ENCODE results near the gene DDAH1. TPM values are rescaled to one million over a fixed set of nuclear protein-coding genes. Genes with fewer than 3 reads are reported as not detected.

DDAH1 gene
- total and polyA plus RNA-seq, 2 of the 8 experiments (the other 6 are each of a cell fraction or from before 2014, with no cell fraction given) = 22.8 to 54.5 TPM

- 95% methylated on average over 3 of the region's 3 CpGs; no CpG with 5 or more reads in 1 of the 2 experiments for WGBS, 2 experiments (ENCODE audit: extremely low coverage in 1 of 2, insufficient coverage in 1 of 2, insufficient read length in 1 of 2, insufficient replicate concordance in 2 of 2, low coverage in 1 of 2, low lambda C conversion rate in 2 of 2, missing lambda C conversion rate in 1 of 2)
- Histone ChIP-seq H3K4me2 (ENCODE audit: insufficient read depth in 1 of 2, low read depth in 2 of 2, low read length in 2 of 2) (no peak overlapping the region), H4K8ac (ENCODE audit: extremely low read depth, insufficient read depth, low read length) (no peak overlapping the region), H4K5ac (ENCODE audit: insufficient read length, low read depth, low read length) (no peak overlapping the region), H3K9me3 (ENCODE audit: insufficient read depth in 2 of 2, low read depth in 1 of 2, low read length in 1 of 2) (no peaks in the 10 kb centered on the region), H2BK12ac (ENCODE audit: low read depth, low read length) (no peak overlapping the region), H3K14ac (ENCODE audit: insufficient read length) (no peak overlapping the region), H3K79me1 (ENCODE audit: low read depth, low read length) (no peaks in the 10 kb centered on the region), H3K79me2 (ENCODE audit: control insufficient read depth in 1 of 2, insufficient read depth in 2 of 2, low read length in 2 of 2) (peaks cover 0 to 1% of the 10 kb centered on the region in 2 experiments; a peak in 1 of 4 replicates), H2AK5ac (ENCODE audit: low read depth, low read length) (no peak overlapping the region), H3K27ac (ENCODE audit: low read depth, low read length) (no peak overlapping the region), H2BK20ac (ENCODE audit: low read length) (no peak overlapping the region), H3K23ac (ENCODE audit: insufficient read length) (no peak overlapping the region), H4K91ac (replicated peaks; ENCODE audit: insufficient read length, low read length) (no peak overlapping the region), H2BK15ac (ENCODE audit: low read length) (no peak overlapping the region), H3K18ac (ENCODE audit: extremely low read depth, low read length) (no peak overlapping the region), H3K27me3 (replicated peaks in 1 of 4; ENCODE audit: control insufficient read depth in 3 of 4, extremely low read depth in 1 of 4, insufficient read depth in 3 of 4, low read length in 3 of 4) (peaks cover 0 to 23% (median 16%) of the 10 kb centered on the region in 4 experiments; a peak in 6 of 7 replicates), H2AFZ (ENCODE audit: low read length) (no peak overlapping the region), H3K9ac (replicated peaks in 1 of 4; ENCODE audit: extremely low read depth in 1 of 4, low read depth in 3 of 4, low read length in 3 of 4) (no peak overlapping the region), H3K4ac (replicated peaks; ENCODE audit: insufficient read length, low read depth, low read length) (no peak overlapping the region), H2BK120ac (replicated peaks; ENCODE audit: low read depth, low read length) (no peak overlapping the region), H2BK5ac (ENCODE audit: low read depth, low read length) (no peak overlapping the region), H3K23me2 (ENCODE audit: low read depth, low read length) (peaks cover 13% of the 10 kb centered on the region; the same call in 1 of the 2 replicates), H3K4me1 (replicated peaks in 1 of 4; ENCODE audit: control insufficient read depth in 3 of 4, insufficient read depth in 4 of 4, low read length in 3 of 4) (peaks cover 0 to 7% (median 3%) of the 10 kb centered on the region in 4 experiments; a peak in 6 of 7 replicates), H3K56ac (replicated peaks; ENCODE audit: insufficient read length, low read depth, low read length) (no peak overlapping the region), H4K20me1 (replicated peaks in 1 of 2; ENCODE audit: control insufficient read depth in 1 of 2, insufficient read depth in 2 of 2, low read length in 2 of 2) (no peaks in the 10 kb centered on the region), H3K4me3 (ENCODE audit: extremely low read depth in 1 of 4, insufficient read depth in 2 of 4, low read depth in 3 of 4, low read length in 4 of 4) (no peak overlapping the region), H3K36me3 (ENCODE audit: control insufficient read depth in 2 of 4, insufficient read depth in 4 of 4, low read length in 3 of 4) (no peaks in the 10 kb centered on the region)
- ChIA-PET POLR2A (ENCODE audit: partially characterized antibody) (interaction anchor here (0.7 kb wide), 1 partner anchor 9 kb away, joined by 3 read pairs; no protein-coding TSS in a partner anchor), CTCF (ENCODE audit: partially characterized antibody) (interaction anchor here (0.7 to 4.8 kb wide), 6 partner anchors 8 to 160 kb away, joined by 3 to 16 read pairs (median 3); no protein-coding TSS in a partner anchor)
- FAIRE-seq (no peak), DNase-seq (ENCODE audit: low read depth in 1 of 2, low spot score in 2 of 2) (no peak)
- TF ChIP-seq RNF2 (IDR thresholded peaks at IDR 0.05; ENCODE audit: borderline replicate concordance, low read depth, low read length, missing control alignments, poor library complexity, severe bottlenecking) = no peak
- no peak for TF ChIP-seq ATF2 (IDR thresholded peaks at IDR 0.05; ENCODE audit: low read length)
- TF ChIP-seq SP4 (IDR thresholded peaks at IDR 0.05; ENCODE audit: low read length) = no peak
- no peak for TF ChIP-seq BACH1 (IDR thresholded peaks at IDR 0.05; ENCODE audit: low read length)
- no peak for TF ChIP-seq CHD2 (IDR thresholded peaks at IDR 0.05; ENCODE audit: low read length)
- no peak for TF ChIP-seq HDAC6 (IDR thresholded peaks at IDR 0.05; ENCODE audit: low read depth, low read length)
- TF ChIP-seq SAP30 (IDR thresholded peaks at IDR 0.05; ENCODE audit: insufficient read depth, insufficient replicate concordance, low read length) = no peak
- TF ChIP-seq NRF1 (IDR thresholded peaks at IDR 0.05; ENCODE audit: low read depth, low read length) = no peak
- TF ChIP-seq GABPA (IDR thresholded peaks at IDR 0.05; ENCODE audit: borderline replicate concordance, insufficient read depth, low read length) = no peak
- TF ChIP-seq SIX5 (IDR thresholded peaks at IDR 0.05; ENCODE audit: low read depth, low read length) = no peak
Observed at GRCh38 chr1:85467929-85468540, 3.1 kb upstream of the DDAH1 start.
